ENCODE measurements around the gene SZT2.

DNA sequence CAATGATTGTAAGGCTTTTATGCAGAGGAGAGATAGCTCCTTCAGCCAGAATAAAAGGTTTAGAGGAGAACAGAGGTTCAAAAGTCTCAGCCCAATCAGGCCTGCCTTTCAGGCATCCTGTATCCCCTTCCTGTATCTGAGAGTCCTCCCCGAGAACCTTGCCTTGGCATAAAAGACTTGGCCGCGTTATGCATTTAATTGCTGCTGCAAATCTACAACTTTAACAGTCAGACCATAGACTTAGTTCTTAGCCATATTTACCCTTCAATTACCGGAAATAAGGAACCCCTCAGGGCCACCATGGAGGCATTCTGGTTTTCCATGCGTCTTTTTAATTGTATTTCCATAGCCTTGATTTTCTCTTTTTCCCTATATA is 82.4 kb downstream of the SZT2 start:
- no peak for TF ChIP-seq EED (CRISPR knock-in tag; IDR thresholded peaks at IDR 0.05)
- TF ChIP-seq ZNF235 (CRISPR knock-in tag; IDR thresholded peaks at IDR 0.05; ENCODE audit: borderline replicate concordance) = no peak
- no peak for TF ChIP-seq RXRA (CRISPR knock-in tag; IDR thresholded peaks at IDR 0.05)
